NCI-H146 treated with DMSO at 0.1 percent for 48 hours (cell line): ENCODE results near the gene CXorf58.
A peak's percentile ranks its signal among the peaks of the same experiment; 100 is the strongest.
"Not testable (repeated sequence)": the region's sequence is repeated elsewhere in the genome, so short reads cannot be mapped to it uniquely, and the experiment has no call there.

ENCODE experiments used
- DNase-seq: peaks from one replicate; lab custom pipeline; 2025; ENCODE audit not compliant: unreplicated experiment; lab: John Stamatoyannopoulos, UW

Gene CXorf58, protein sequence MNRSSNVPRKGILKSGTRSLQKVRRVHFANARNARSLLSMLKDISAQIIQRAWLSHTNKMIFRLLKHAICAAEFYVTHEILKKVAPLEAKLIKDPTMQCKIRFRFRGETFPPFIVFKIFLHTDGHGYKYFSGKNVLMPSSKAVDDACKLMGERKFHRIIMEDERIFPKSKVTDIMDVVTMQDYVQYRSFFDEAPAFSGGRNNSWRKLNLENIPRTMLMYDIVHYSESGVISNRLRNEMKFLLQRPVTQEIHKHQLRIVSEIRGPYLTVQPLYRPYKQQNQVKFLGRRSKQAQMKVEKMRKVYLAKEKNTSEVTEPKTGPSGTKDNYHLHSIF

DNA sequence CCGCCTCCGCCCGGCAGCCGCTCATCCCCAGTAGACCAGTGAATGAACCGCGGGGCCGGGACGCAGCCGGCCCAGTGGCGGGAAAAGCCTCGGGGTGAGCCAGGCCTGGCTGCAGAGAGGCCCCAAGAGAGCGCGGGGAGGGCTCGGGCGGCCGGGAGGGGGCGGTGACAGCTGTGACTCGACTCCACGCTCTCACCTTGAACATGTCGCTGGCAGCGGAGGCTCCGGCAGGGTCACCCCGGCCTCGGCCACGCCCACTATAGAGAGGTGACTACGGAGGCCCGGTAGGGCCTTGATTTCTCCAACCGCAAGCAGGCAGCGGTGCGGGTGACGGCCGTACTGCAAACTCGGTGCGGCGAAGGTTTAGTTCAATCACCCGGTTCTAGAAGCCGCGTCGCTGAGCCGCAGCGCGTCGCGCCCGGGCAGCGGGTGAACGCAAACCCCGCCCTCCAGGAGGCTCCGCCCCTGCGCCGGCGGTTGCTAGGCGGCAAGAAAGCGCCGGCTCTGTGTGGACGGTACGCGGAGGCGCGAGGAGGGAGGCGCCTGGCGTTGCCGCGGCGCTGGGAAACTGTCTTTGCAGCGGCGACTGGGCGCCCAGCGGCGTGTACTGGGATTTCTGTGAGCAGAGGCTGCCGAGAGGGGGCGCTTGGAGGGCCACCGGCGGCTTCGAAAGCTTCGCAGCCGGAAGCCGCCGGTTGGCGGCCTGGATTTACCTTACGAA is at the start of gene CXorf58, which contains the start of gene APOO:
CXorf58 (plus strand) TSS at position 509 of the 721 bp plus-strand sequence. CDS start 2,297 bp downstream, outside the sequence.
APOO (minus strand) TSS at position 441 of the 721 bp plus-strand sequence; CDS start at position 205, 236 bp downstream.
- DNase-seq, result peak; percentile 81

DNA sequence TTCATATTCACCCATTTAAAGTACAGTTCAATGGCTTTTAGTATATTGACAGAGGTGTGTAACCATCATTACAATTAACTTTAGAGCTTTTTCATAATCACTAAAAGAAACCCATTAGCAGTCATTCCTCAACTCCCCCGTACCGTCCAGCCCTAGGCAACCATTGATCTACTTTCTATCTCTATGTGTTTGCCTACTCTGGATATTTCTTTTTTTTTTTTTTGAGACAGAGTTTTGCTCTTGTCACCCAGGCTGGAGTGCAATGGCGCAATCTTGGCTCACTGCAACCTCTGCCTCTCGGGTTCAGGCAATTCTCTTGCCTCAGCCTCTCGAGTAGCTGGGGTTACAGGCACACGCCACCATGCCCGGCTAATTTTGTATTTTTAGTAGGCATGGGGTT is 48.6 kb upstream of the CXorf58 start:
- DNase-seq, result not testable (repeated sequence)

DNA sequence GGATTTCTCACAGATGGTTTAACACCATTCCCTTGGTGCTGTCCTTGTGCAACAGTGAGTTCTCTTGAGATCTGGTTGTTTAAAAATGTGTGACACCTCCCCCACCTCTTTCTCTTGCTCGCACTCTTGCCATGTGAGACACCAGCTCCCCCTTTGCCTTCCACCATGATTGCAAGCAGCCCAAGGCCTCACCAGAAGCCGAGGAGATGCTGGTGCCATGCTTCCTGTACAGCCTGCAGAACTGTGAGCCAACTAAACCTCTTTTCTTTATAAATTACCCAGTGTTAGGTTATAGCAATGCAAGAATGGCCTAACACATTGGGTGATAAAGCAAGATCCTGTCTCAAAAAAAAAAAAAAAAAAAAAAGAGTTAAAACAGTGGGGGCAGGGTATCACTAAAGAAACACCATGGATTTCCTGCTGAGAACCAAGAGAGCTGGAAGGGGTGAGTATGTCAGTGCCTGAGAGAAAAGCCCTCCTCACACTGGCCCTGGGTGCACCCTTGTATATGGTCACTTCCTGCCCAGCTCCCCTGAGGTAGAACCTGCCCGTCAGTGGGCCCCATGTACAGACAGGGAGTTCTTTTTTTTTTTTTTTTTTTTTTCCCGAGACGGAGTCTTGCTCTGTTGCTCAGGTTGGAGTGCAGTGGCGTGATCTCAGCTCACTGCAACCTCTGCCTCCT is 46.5 kb upstream of the CXorf58 start:
- no peak for DNase-seq

DNA sequence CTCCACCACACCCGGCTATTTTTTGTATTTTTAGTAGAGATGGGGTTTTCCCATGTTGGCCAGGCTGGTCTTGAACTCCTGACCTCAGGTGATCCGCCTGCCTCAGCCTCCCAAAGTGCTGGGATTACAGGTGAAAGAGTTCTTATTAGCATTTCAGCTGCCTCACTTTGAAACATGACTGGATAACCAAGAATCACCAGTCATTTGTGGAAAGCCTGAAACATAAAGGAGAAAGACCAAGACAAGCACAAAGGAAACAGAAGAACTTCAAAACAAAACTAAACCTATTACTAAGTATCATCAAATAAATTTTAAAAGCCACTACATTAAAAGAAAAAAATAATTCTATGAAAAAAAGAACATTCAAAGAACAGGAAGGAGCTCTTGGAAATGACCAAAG is 45.9 kb upstream of the CXorf58 start:
- DNase-seq, result not testable (repeated sequence)

DNA sequence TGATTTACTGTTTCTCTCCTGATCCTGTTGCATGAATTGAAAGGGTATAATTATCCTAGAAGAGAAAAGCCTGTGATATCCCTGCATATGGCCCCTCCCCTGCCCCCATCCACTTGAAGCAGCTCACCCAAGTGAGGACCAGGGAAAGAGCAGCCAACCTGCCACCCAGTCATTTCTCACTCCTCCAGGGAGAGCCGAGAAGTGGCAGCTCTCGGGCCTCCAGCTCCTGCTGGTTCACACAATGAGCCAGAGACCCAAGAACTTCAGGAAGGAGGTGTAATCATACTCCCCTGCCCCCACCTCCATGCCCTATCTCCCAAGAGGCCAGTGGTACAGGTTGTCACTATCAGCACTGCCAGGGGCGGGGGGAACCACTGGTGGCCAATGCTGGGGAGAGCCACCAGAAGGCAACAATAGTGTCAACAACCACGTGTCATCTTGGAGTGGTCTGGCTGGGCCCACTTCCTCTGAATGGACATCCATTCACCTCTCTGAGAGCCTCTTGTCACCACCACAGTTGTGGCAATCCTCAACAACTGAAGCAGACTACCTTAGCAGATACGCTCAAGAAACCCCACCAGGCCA is 43.0 kb upstream of the CXorf58 start:
- DNase-seq, result no peak

DNA sequence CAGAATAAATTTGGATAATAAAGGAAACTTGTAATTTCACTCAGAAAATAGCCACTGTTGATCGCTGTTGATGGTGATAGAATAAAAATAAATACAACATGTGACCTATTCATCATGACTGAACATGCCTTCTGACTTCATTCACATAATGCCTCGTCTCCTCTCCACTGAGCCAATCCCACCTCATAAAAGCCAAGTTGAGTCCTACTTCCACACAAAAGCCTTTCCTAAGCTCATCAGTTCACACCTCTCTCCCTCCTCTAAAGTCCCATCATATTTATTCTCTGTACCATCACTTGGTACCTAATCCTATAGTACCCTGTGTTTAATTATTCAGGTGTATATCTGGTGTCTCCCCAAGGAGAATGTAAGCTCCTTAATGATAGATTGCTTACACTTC is 37.8 kb upstream of the CXorf58 start:
- no peak for DNase-seq

DNA sequence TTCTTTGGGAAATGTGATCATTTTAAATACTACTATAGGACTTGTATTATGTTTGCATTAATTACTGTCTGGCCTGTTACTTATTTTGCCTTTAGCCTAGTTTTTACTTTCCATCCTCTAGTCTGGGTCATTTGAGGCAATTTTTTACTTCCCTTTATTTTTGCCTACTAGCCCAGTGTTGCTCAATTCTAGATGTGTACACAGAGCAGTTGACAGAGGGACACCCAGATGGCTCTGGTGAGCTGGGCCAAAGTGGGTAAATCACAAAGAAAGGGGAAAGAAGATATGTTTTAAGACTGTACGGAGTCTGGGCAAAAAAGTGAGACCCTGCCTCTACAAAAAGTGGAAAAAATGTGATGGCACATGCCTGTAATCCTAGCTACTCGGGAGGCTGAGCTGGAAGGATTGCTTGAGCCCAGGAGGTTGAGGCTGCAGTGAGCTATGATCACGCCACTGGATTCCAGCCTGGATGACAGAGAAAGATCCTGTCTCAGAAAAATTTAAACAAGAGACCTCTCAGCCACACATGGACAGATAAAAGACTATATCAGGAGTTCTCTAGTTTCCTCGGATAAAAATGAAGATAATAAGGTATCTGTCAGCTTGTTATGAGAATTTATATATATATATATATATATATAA is 35.8 kb upstream of the CXorf58 start:
- DNase-seq, result no peak

DNA sequence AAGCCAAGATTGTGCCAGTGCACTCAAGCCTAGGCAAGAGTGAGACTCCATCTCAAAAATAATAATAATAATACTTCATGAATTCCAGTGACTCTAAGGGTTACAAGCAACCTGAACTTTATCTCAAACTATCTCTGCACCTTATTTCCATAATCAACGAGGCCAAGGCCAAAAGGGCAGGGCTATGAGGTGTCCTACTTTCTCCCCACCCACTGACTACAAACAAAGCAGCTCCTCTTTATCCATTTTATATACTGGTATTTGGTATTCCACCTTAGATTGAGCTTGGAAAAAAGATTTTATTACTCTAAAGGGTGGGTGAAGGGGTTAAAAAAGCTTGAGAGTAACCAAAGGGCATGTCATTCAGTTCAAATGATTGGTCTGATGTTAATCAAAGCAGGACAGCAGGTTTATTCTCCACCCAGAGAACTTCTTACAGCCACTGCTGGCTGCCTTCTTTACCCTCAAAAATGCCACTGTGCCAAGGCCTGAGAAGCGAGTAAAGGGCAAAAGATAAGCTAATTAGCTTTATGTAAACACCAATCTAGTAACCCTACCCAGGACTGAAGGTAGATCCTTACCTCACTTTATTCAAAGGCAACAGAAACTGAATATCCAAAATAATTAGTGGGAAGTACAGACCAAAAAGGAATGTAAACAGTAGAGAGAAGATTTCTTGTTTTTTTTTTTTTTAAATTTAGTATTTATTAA is 28.3 kb upstream of the CXorf58 start:
- DNase-seq, result no peak

DNA sequence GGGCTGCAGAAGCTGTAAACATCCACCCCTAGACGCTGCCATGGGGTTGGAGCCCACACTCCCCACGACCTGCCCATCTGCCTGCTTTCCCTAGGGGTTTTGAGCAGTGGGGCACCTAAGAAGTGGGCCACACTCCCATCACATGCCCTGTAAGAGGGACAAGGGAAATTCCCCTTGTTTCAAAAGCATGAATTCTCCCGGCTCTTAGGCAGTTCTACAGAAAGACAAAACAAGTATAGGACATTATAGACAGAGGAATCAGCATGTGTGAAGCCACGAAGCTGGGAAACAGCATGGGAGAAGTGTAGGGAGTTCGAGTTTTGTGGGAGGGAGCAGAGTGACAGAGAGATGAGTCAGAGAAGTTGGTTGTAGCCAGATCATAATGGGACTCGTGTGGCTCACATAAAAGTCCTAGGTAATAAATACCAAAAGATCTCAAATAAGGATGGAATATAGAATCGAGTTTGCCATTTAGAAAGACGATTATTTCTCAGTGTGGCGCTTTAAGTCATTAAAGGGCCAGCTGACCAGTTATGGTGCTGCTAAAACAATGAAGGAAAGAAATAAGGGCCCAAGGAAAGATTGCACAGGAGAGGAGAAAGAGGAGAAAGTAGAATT is 24.0 kb upstream of the CXorf58 start:
- no peak for DNase-seq

DNA sequence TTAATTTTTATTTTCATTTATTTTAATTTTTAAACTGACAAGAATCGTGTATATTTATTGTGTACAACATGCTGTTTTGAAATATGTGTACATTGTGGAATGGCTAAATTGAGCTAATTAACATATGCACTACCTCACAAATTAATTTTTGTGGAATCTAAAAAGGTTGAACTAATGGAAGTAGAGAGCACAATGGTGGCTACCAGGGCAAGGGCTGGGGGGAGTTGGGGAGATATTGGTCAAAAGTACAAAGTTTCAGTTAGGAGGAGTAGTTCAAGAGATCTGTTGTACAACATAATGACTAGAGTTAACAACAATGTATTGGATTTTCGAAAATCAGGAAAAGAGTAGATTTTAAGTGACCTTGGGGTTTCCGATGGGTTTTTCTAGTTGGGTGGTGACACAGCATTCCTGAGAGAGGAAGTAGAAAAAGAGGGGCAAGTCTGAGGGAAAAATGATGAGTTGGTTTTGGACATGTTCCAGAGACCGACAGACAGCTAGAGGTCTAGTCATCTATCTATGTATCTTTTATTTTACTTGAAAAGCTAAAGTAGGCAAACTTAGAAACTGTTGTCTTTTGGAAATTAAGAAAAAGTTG is 23.3 kb upstream of the CXorf58 start:
- DNase-seq, result no peak

DNA sequence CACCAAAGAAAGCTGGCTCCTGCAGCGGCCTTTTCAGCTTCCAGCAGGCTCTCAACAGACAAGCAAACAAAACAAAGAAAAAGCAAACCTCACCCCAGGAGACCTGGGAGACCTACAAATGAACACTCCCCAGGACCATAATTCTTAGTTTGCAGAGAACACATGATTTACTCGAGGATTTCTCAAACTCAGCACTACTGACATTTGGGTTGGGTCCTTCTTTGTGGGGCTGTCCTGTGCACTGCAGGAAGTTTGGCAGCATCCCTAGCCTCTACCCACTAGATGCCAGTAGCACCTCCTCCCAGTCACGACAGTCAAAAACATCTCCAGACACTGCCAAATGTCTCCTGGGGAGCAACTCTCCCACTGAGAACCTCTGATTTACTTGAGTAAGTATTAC is 22.0 kb upstream of the CXorf58 start:
- peak; percentile 35 for DNase-seq

DNA sequence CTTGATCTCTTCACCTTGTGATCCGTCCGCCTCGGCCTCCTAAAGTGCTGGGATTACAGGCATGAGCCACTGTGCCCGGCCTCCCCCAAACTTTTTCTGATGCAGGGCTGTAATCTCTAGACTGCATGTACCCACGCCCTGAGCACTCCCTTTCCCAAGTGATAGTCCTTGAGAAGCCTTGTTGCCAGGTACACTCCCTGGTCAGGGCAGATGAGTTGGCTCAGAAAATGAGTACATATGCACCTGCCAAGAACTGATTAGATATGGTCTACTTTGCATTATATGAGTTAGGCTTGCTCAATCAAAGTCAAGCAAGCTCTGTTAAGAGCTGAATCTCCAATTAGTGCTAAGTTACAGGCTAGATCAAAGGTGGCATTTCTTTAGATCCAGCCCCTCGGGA is 20.4 kb upstream of the CXorf58 start:
- DNase-seq, result no peak

DNA sequence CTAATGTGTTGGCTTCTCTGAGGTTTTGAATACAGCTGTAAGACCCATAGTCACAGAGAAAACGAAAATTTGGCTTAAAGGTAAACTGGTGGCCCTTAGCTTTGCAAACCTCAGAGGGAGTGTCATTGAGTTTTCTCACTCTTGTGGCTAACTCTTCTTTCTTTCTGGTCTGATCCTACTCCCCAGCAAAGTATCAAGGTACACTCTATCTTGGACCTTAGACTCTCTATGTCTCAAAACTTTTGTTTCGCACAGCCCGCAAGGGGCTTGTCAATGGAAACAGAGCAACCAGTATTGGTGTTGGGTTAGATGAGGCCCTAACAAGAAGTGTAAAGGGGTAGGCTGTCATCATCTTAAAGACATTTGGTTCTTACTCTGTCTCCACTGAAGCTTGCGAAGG is 19.9 kb upstream of the CXorf58 start:
- DNase-seq, result no peak

DNA sequence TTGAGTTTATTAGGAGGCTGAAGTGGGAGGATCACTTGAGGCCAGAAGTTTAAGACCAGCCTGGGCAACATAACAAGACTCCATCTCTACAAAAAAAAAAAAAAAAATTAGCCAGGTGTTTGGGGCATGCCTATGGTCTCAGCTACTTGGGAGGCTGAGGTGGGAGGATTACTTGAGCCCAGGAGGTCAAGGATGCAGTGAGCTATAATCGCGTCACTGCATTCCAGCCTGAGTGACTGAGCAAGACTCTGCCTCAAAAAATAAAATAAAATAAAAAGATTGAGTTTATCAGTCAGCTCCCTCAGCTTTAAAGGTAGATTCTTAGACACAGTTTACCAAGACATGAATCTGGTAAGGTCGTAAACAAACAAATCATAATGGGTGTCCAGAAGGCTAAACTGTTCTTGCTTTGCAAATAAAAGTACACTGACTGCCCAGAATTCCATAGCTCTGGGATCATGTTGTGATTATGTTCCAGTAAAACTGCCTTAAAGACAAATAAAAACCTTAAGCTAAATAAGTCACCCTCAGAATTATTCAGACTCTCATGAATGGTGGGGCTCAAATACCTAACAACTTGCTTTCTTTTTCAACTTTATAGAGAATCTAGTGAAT is 18.8 kb upstream of the CXorf58 start:
- DNase-seq, result no peak

DNA sequence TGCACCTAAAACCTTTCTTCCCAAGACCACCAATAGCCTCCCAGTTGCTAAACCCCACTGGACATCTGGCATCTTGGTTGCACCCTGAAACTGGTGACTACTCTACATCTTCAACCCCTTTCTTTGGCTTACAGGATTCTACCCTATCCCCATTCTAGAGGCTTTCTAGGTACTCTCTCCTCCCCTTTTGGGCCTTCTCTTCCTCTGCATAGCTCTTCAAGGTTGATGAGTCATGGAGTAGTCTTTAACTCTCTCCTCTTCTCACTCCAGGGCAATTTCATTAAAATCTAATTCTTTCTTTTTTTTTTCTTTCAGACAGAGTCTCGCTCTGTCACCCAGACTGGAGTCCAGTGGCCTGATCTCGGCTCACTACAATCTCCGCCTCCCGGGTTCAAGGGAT is 16.9 kb upstream of the CXorf58 start:
- no peak for DNase-seq

DNA sequence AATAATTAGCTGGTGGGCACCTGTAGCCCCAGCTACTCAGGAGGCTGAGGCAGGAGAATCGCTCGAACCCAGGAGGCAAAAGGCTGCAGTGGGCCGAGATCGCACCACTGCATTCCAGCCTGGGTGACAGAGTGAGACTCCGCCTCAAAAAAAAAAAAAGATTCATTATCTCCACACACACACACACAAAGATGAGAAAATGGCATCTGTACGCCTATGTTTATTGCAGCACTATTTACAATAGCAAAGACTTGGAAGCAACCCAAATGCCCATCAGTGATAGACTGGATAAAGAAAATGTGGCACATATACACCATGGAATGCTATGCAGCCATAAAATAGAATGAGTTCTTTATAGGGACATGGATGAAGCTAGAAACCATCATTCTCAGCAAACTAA is 12.8 kb upstream of the CXorf58 start:
- DNase-seq, result not testable (repeated sequence)

DNA sequence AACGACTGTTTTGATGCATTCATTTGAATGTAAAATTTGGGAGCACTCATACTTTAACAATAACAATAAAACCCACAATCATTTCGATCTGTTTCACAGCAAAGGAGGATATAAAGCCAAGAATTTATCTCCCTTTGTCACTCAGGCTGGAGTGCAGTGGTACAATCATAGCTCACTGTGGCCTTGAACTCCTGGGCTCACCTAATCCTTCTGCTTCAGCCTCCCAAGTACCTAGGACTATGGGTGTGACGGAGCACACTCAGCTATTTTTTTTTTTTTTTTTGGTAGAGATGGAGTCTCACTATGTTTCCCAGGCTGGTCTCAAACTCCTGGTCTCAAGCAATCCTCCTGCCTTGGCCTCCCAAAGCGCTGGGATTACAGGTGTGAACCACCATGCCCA is 11.3 kb upstream of the CXorf58 start:
- DNase-seq, result not testable (repeated sequence)

DNA sequence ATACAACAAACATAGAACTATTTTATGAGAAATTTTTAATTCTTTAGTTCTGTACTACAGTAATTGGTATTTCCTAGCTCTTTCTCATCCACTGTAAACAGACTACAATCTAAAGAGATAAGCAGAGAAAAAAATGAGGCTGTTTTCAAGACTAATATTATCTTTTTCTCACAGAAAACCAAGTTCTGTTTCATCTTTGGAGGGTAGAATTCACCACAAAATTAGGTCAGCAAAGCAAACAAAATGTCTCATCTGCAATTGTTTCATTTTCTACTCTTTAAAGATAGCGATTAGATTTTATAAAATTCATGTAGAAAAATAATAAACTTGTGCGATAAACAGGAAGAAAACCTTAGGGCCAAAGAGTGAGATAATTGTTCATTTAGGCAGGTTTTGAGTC is 10.8 kb upstream of the CXorf58 start:
- no peak for DNase-seq

DNA sequence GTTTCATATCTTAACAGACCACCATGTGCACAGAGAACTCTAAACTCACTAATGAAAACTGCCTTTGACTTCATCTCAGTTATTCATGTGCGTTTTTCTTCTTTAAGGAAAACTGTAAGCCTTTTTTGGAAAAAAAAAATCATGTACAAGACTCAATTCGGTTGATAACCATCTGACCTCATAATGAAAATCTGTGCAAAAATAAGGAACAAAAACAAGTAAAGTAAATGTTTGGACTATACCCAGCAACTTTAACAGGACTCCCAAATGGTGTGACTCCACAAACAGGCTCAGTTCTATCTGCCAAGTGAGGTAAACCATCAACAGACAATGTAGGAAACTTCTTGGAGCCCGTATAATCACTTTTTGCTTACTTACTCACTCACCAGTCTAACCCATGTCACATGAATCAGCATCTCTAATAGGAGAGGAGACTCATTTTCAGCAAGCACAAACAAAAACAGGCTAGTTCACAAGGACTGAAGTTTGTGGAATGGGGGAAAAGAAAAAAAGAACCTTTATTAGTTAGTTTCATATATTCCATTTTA is 9.3 kb upstream of the CXorf58 start:
- DNase-seq, result no peak
